ENCODE data around the gene ERICH4. TPM values are rescaled to one million over a fixed set of nuclear protein-coding genes. Genes with fewer than 3 reads are reported as not detected.
"Not testable (repeated sequence)": the region's sequence is repeated elsewhere in the genome, so short reads cannot be mapped to it uniquely, and the experiment has no call there.

The ERICH4 gene
- total RNA-seq, 2 donors from 2014 or later = not detected

GRCh38 chr19:41456342-41456918 is 13.5 kb downstream of the ERICH4 start:
- no peak for DNase-seq (ENCODE audit: low spot score)
- intact Hi-C loops (cut with DNase I) = no loop called here

- intact Hi-C loops (cut with DNase I) = no loop called here
- DNase-seq (ENCODE audit: low spot score) = no peak
Observed at GRCh38 chr19:41457241-41457640, 14.3 kb downstream of the ERICH4 start.

- intact Hi-C loops (cut with DNase I) = no loop called here
- DNase-seq (ENCODE audit: low spot score) = no peak
Observed at GRCh38 chr19:41462497-41462896, 19.5 kb downstream of the ERICH4 start.

- intact Hi-C loops (cut with DNase I); DNase-seq (ENCODE audit: low spot score): not testable (repeated sequence)
Observed at GRCh38 chr19:41463257-41464256, 20.6 kb downstream of the ERICH4 start.

- intact Hi-C loops (cut with DNase I) = no loop called here
- DNase-seq (ENCODE audit: low spot score) = no peak
Observed at GRCh38 chr19:41476583-41476982, 33.6 kb downstream of the ERICH4 start.

- intact Hi-C loops (cut with DNase I) = no loop called here
- DNase-seq (ENCODE audit: low spot score) = no peak
Observed at GRCh38 chr19:41478171-41478570, 35.2 kb downstream of the ERICH4 start.

GRCh38 chr19:41478875-41479756 is 36.2 kb downstream of the ERICH4 start:
- intact Hi-C loops (cut with DNase I) = no loop called here
- DNase-seq (ENCODE audit: low spot score) = no peak

- DNase-seq (ENCODE audit: low spot score) = no peak
- intact Hi-C loops (cut with DNase I) = no loop called here
Observed at GRCh38 chr19:41479757-41480191, 36.8 kb downstream of the ERICH4 start.

GRCh38 chr19:41480336-41480735 is 37.4 kb downstream of the ERICH4 start:
- DNase-seq (ENCODE audit: low spot score) = no peak
- intact Hi-C loops (cut with DNase I) = no loop called here

GRCh38 chr19:41484822-41485221 is 41.9 kb downstream of the ERICH4 start:
- intact Hi-C loops (cut with DNase I) = no loop called here

GRCh38 chr19:41486953-41487352 is 44.0 kb downstream of the ERICH4 start:
- intact Hi-C loops (cut with DNase I); DNase-seq (ENCODE audit: low spot score): not testable (repeated sequence)

More at GRCh38 chr19:41484822-41485221, 41.9 kb downstream of the ERICH4 start:
- no peak for DNase-seq (ENCODE audit: low spot score)

- intact Hi-C loops (cut with DNase I) = no loop called here
- no peak for DNase-seq (ENCODE audit: low spot score)
Observed at GRCh38 chr19:41492843-41493242, 49.9 kb downstream of the ERICH4 start.

Other genes starting within 250 kb of the ERICH4 start
- 1 to 10 TPM; 1.2 to 1.4 TPM for gene CYP2S1, start 249.9 kb upstream of the ERICH4 start, total RNA-seq
- 100 to 1,000 TPM; 133 to 147 TPM for gene AXL, start 223.9 kb upstream of the ERICH4 start, total RNA-seq
- gene HNRNPUL1, start 178.8 kb upstream of the ERICH4 start, total RNA-seq = 100 to 1,000 TPM; 150 to 157 TPM
- 10 to 100 TPM; 17.5 to 23.9 TPM for gene CCDC97, start 133.0 kb upstream of the ERICH4 start, total RNA-seq
- 10 to 100 TPM; 43.8 to 61.5 TPM for gene TGFB1, start 89.2 kb upstream of the ERICH4 start, total RNA-seq
- gene B9D2, start 79.0 kb upstream of the ERICH4 start, total RNA-seq = 1 to 10 TPM; 3.7 to 4.2 TPM
- 1 to 10 TPM; 6.4 to 8.3 TPM for gene TMEM91, start 66.6 kb upstream of the ERICH4 start, total RNA-seq
- 1 to 10 TPM; 7.2 to 7.3 TPM for gene EXOSC5, start 45.8 kb upstream of the ERICH4 start, total RNA-seq
- 10 to 100 TPM in 1 of 2 donors, 1 to 10 TPM in 1; 8.5 to 15.7 TPM for gene BCKDHA, start 45.3 kb upstream of the ERICH4 start, total RNA-seq
- gene B3GNT8, start 15.8 kb upstream of the ERICH4 start, total RNA-seq = 1 to 10 TPM; 3.3 to 4.2 TPM
- gene DMAC2, start 3.2 kb upstream of the ERICH4 start, total RNA-seq = 10 to 100 TPM; 30.5 to 30.7 TPM
- 1 to 10 TPM in 1 of 2 donors, under 1 TPM in 1; 0.48 to 2.5 TPM for gene CEACAM21, start 133.0 kb downstream of the ERICH4 start, total RNA-seq
- gene CEACAM4, start 183.9 kb downstream of the ERICH4 start, total RNA-seq = 1 to 10 TPM; 1.4 to 2.9 TPM
- gene CEACAM7, start 245.1 kb downstream of the ERICH4 start, total RNA-seq = not detected

All from posterior vena cava (tissue), 2 donors.